MM.1S (cell line): ENCODE data around the gene PLCB1.

ENCODE experiments used
- DNase-seq: peaks from one replicate; pipeline ENCODE4 v3.0.0-alpha.2; 2015
- H2AFZ ChIP-seq: fragments of 300-600 bp; sonication (generic); 2 replicates; pipeline ENCODE4 v1.6.0; 2016; ENCODE audit warnings: antibody characterized with exemption, low read length
- H3F3A ChIP-seq: fragments of 300-600 bp; sonication (generic); 2 replicates; pipeline ENCODE4 v1.6.1; 2016; ENCODE audit warnings: mild to moderate bottlenecking, antibody characterized with exemption, low read length, moderate library complexity, mixed read lengths; ENCODE audit not compliant: insufficient read depth
- H3K27ac ChIP-seq: fragments of 300-600 bp; sonication (generic); 2 replicates; pipeline ENCODE4 v1.5.1; 2016; ENCODE audit warnings: mild to moderate bottlenecking, low read length
- H3K27me3 ChIP-seq: fragments of 300-600 bp; sonication (generic); replicated peaks from 2 replicates; pipeline ENCODE4 v1.6.0; 2016; ENCODE audit warnings: low read length; ENCODE audit not compliant: insufficient read depth
- H3K36me3 ChIP-seq: fragments of 300-600 bp; sonication (generic); replicated peaks from 2 replicates; pipeline ENCODE4 v1.6.1; 2016; ENCODE audit warnings: mild to moderate bottlenecking, low read length, mixed read lengths; ENCODE audit not compliant: insufficient read depth
- H3K4me1 ChIP-seq: fragments of 300-600 bp; sonication (generic); 2 replicates; pipeline ENCODE4 v1.6.1; 2016; ENCODE audit warnings: low read length, mixed read lengths
- H3K4me2 ChIP-seq: fragments of 300-600 bp; sonication (generic); 2 replicates; pipeline ENCODE4 v1.6.0; 2016; ENCODE audit warnings: low read depth, low read length
- H3K4me3 ChIP-seq: fragments of 300-600 bp; sonication (generic); 2 replicates; pipeline ENCODE4 v1.5.1; 2016; ENCODE audit warnings: low read length, mixed read lengths
- H3K79me2 ChIP-seq: fragments of 300-600 bp; sonication (generic); 2 replicates; pipeline ENCODE4 v1.6.1; 2016; ENCODE audit warnings: mixed run types, low read length, mixed read lengths
- H3K9ac ChIP-seq: fragments of 300-600 bp; sonication (generic); 2 replicates; pipeline ENCODE4 v1.6.1; 2016; ENCODE audit warnings: low read length, mixed read lengths
- H3K9me2 ChIP-seq: fragments of 300-600 bp; sonication (generic); replicated peaks from 2 replicates; pipeline ENCODE4 v1.6.1; 2016; ENCODE audit warnings: mild to moderate bottlenecking, low read length, mixed read lengths; ENCODE audit not compliant: insufficient read depth
- H3K9me3 ChIP-seq: fragments of 300-600 bp; sonication (generic); replicated peaks from 2 replicates; pipeline ENCODE4 v1.6.1; 2016; ENCODE audit warnings: mild to moderate bottlenecking, low read length, mixed read lengths; ENCODE audit not compliant: insufficient read depth
- H4K20me1 ChIP-seq: fragments of 300-600 bp; sonication (generic); 2 replicates; pipeline ENCODE4 v1.6.1; 2016; ENCODE audit warnings: mild to moderate bottlenecking, low read length, moderate library complexity, mixed read lengths; ENCODE audit not compliant: insufficient read depth
- EZH2 ChIP-seq: fragments of 300-600 bp; sonication (generic); optimal IDR thresholded peaks from 2 replicates; pipeline ENCODE3; 2017; ENCODE audit warnings: low read depth, mild to moderate bottlenecking, antibody characterized with exemption, low read length, mixed read lengths
- EZH2phosphoT487 ChIP-seq: fragments of 300-600 bp; sonication (generic); IDR thresholded peaks from 2 replicates; pipeline ENCODE4 v1.6.1; 2018; ENCODE audit warnings: antibody characterized with exemption, low read length
- TF ChIP-seq, protein P1 (sequence below): fragments of 300-600 bp; sonication (generic); IDR thresholded peaks from 2 replicates; pipeline ENCODE4 v1.5.1; 2016; ENCODE audit warnings: antibody characterized with exemption, low read length, mixed read lengths

PLCB1 gene

DNA sequence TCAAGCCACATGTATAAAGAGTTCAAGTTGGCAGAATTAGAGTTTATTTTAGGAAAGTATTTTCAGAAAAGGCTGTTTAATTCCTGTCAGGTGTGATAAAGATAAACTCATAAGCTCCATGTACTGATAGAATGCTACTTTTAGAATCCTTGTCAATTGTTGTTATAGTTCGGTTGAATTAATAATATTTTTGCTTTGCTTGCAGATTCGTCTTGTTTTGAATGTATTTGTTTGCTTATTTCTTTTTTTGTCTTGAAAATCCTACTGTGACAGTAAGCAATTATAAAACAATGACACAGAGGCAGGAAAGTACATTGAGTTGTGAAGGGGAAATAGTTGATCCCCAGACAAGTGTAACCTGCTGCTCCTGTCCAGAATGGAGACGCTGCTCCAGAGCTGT, 602.9 kb downstream of the PLCB1 start:
- Histone ChIP-seq H3K4me3 (no peak overlapping the region), H3F3A (no peaks in the 10 kb centered on the region), H3K79me2 (no peaks in the 10 kb centered on the region), H3K36me3 (no peaks in the 10 kb centered on the region), H3K4me2 (no peak overlapping the region), H3K9me3 (no peaks in the 10 kb centered on the region), H3K9me2 (no peaks in the 10 kb centered on the region), H3K9ac (no peak overlapping the region), H3K27ac (no peak overlapping the region), H3K27me3 (no peaks in the 10 kb centered on the region), H3K4me1 (no peaks in the 10 kb centered on the region), H2AFZ (no peak overlapping the region), H4K20me1 (no peaks in the 10 kb centered on the region)
- no peak for DNase-seq
- TF ChIP-seq, protein P1, sequence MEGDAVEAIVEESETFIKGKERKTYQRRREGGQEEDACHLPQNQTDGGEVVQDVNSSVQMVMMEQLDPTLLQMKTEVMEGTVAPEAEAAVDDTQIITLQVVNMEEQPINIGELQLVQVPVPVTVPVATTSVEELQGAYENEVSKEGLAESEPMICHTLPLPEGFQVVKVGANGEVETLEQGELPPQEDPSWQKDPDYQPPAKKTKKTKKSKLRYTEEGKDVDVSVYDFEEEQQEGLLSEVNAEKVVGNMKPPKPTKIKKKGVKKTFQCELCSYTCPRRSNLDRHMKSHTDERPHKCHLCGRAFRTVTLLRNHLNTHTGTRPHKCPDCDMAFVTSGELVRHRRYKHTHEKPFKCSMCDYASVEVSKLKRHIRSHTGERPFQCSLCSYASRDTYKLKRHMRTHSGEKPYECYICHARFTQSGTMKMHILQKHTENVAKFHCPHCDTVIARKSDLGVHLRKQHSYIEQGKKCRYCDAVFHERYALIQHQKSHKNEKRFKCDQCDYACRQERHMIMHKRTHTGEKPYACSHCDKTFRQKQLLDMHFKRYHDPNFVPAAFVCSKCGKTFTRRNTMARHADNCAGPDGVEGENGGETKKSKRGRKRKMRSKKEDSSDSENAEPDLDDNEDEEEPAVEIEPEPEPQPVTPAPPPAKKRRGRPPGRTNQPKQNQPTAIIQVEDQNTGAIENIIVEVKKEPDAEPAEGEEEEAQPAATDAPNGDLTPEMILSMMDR, result no peak
- TF ChIP-seq EZH2phosphoT487 (no peak), EZH2 (no peak)

DNA sequence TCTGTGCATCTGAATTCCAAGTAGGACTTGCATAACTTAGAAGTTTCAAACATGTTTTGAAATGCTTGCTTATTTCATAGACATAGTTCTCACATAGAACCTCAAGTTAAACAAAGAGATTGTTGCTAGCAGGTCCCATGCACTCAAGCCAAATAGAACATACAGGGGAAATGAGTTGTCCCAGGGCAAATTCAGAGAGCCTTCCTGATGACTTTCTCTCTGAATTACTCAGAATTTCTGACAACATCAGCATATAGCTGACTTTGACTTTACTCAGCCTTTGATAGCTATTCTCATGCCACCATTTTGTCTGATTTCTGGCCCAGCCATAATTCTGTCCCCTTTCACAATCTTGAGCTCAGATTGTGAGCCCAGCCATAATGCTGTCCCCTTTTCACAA, 603.6 kb downstream of the PLCB1 start:
- Histone ChIP-seq H3K27ac (no peak overlapping the region), H2AFZ (no peak overlapping the region), H4K20me1 (no peaks in the 10 kb centered on the region), H3F3A (no peaks in the 10 kb centered on the region), H3K79me2 (no peaks in the 10 kb centered on the region), H3K4me3 (no peak overlapping the region), H3K27me3 (no peaks in the 10 kb centered on the region), H3K9me3 (no peaks in the 10 kb centered on the region), H3K4me1 (no peaks in the 10 kb centered on the region), H3K9ac (no peak overlapping the region), H3K4me2 (no peak overlapping the region), H3K36me3 (no peaks in the 10 kb centered on the region), H3K9me2 (no peaks in the 10 kb centered on the region)
- TF ChIP-seq, protein P1, result no peak
- TF ChIP-seq EZH2 (no peak), EZH2phosphoT487 (no peak)
- no peak for DNase-seq

DNA sequence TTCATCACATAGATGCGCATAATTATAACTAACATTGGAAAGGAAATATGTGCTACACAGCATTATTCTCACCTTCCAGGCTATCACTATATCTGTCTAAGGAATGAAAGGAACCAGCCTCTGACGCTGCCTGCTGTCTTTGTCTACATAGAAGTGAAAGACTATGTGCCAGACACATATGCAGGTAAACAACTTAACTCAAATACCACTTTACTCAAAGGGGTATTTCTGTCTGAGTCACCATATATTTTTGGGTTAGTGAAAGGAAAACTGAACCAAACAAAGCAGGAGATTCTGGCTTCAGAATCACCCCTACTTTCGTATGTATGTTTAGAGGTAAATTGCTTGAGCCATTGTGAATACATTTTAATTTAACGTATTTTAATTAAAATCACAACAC, 608.2 kb downstream of the PLCB1 start:
- TF ChIP-seq EZH2phosphoT487 (no peak), EZH2 (no peak)
- TF ChIP-seq, protein P1, result no peak
- H3K79me2 ChIP-seq, result no peaks in the 10 kb centered on the region
- H3K27me3 ChIP-seq, result no peaks in the 10 kb centered on the region
- no peaks in the 10 kb centered on the region for H3K9me2 ChIP-seq
- H3K27ac ChIP-seq, result no peak overlapping the region
- no peaks in the 10 kb centered on the region for H3F3A ChIP-seq
- H2AFZ ChIP-seq, result no peak overlapping the region
- no peaks in the 10 kb centered on the region for H3K9me3 ChIP-seq
- H4K20me1 ChIP-seq, result no peaks in the 10 kb centered on the region
- H3K4me1 ChIP-seq, result no peaks in the 10 kb centered on the region
- no peak overlapping the region for H3K4me3 ChIP-seq
- H3K9ac ChIP-seq, result no peak overlapping the region
- no peak for DNase-seq
- no peak overlapping the region for H3K4me2 ChIP-seq
- H3K36me3 ChIP-seq, result no peaks in the 10 kb centered on the region
